OCI-LY1 (cell line): ENCODE data around the gene YWHAQ.

Experiments used
- H2AFZ ChIP-seq: fragments of 200-600 bp; sonication (generic), shearing (Covaris generic); 2 replicates; pipeline ENCODE4 v1.6.0; 2014; ENCODE audit warnings: antibody characterized with exemption, mild to moderate bottlenecking, low read length
- H3F3A ChIP-seq: fragments of 200-600 bp; sonication (generic), shearing (Covaris generic); 2 replicates; pipeline ENCODE4 v1.6.0; 2014; ENCODE audit warnings: mild to moderate bottlenecking, antibody characterized with exemption, low read length, moderate library complexity; ENCODE audit not compliant: insufficient read depth
- H3K27ac ChIP-seq: fragments of 200-600 bp; sonication (generic); 2 replicates; pipeline ENCODE4 v1.5.1; 2014; ENCODE audit warnings: low read length, mixed run types, mild to moderate bottlenecking, low read depth; ENCODE audit not compliant: poor library complexity, severe bottlenecking
- H3K27me3 ChIP-seq: fragments of 200-600 bp; sonication (generic); 2 replicates; pipeline ENCODE4 v1.6.0; 2014; ENCODE audit warnings: antibody characterized with exemption, mild to moderate bottlenecking, low read length, moderate library complexity; ENCODE audit not compliant: insufficient read depth
- H3K36me3 ChIP-seq: fragments of 200-600 bp; sonication (generic); 2 replicates; pipeline ENCODE4 v1.6.1; 2014; ENCODE audit warnings: mild to moderate bottlenecking, antibody characterized with exemption, low read length, moderate library complexity, mixed read lengths; ENCODE audit not compliant: insufficient read depth
- H3K4me1 ChIP-seq: fragments of 200-600 bp; sonication (generic); 2 replicates; pipeline ENCODE4 v1.5.1; 2014; ENCODE audit warnings: mild to moderate bottlenecking, low read length, moderate library complexity; ENCODE audit not compliant: insufficient read depth, severe bottlenecking
- H3K4me2 ChIP-seq: fragments of 200-600 bp; sonication (generic), shearing (Covaris generic); 2 replicates; pipeline ENCODE4 v1.6.1; 2014; ENCODE audit warnings: low read length
- H3K4me3 ChIP-seq: fragments of 200-600 bp; sonication (generic); 2 replicates; pipeline ENCODE4 v1.5.1; 2014; ENCODE audit warnings: low read length, low read depth, mild to moderate bottlenecking, mixed read lengths; ENCODE audit not compliant: poor library complexity, severe bottlenecking
- H3K79me2 ChIP-seq: fragments of 200-600 bp; shearing (Covaris generic); 2 replicates; pipeline ENCODE4 v1.6.1; 2016; ENCODE audit warnings: mixed run types, low read length, mixed read lengths; ENCODE audit not compliant: insufficient read depth
- H3K9ac ChIP-seq: fragments of 200-600 bp; sonication (generic), shearing (Covaris generic); 2 replicates; pipeline ENCODE4 v1.6.1; 2014; ENCODE audit warnings: mild to moderate bottlenecking, low read length, mixed read lengths
- H3K9me2 ChIP-seq: fragments of 200-600 bp; sonication (generic), shearing (Covaris generic); 2 replicates; pipeline ENCODE4 v1.6.1; 2014; ENCODE audit warnings: low read depth, mild to moderate bottlenecking, low read length, mixed read lengths
- H3K9me3 ChIP-seq: fragments of 200-600 bp; shearing (Covaris generic); 2 replicates; pipeline ENCODE4 v1.6.1; 2014; ENCODE audit warnings: low read length, mixed read lengths
- H4K20me1 ChIP-seq: fragments of 200-600 bp; sonication (generic), shearing (Covaris generic); 2 replicates; pipeline ENCODE4 v1.6.0; 2016; ENCODE audit warnings: mild to moderate bottlenecking, low read length; ENCODE audit not compliant: insufficient read depth
- EZH2 ChIP-seq: fragments of 200-600 bp; sonication (generic), shearing (Covaris generic); IDR thresholded peaks from 2 replicates; pipeline ENCODE4 v1.8.0; 2017; ENCODE audit warnings: borderline replicate concordance, mixed run types, mild to moderate bottlenecking, antibody characterized with exemption, low read length, moderate library complexity, mixed read lengths
- TF ChIP-seq, protein P1 (sequence below): fragments of 200-600 bp; sonication (generic), shearing (Covaris generic); IDR thresholded peaks from 2 replicates; pipeline ENCODE4 v1.5.1; 2017; ENCODE audit warnings: mild to moderate bottlenecking, antibody characterized with exemption, low read length, moderate library complexity, mixed read lengths

The YWHAQ gene

DNA sequence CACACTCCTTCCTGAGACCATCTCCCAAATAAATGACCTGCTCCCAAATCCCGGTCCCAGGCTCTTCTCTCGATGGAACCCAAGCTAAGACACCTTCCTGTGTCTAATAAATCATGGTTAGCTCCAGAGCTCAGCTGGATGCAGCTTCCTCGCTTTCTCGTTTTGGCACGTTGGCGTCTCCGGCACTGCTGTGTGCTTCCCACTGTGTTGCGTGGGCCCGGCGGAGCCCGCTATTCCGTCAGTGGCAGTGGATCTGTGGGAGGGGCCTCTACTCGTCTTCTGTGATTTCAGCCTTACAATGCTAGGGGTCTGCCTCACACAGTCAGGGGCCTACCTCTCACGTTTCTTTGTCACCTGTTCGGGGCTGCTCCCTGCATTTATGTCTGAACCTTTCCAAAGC, 29.4 kb upstream of the YWHAQ start:
- H3K4me3 ChIP-seq = no peak overlapping the region
- no peaks in the 10 kb centered on the region for H3K9me3 ChIP-seq
- no peak overlapping the region for H2AFZ ChIP-seq
- H4K20me1 ChIP-seq = no peaks in the 10 kb centered on the region
- TF ChIP-seq, protein P1, sequence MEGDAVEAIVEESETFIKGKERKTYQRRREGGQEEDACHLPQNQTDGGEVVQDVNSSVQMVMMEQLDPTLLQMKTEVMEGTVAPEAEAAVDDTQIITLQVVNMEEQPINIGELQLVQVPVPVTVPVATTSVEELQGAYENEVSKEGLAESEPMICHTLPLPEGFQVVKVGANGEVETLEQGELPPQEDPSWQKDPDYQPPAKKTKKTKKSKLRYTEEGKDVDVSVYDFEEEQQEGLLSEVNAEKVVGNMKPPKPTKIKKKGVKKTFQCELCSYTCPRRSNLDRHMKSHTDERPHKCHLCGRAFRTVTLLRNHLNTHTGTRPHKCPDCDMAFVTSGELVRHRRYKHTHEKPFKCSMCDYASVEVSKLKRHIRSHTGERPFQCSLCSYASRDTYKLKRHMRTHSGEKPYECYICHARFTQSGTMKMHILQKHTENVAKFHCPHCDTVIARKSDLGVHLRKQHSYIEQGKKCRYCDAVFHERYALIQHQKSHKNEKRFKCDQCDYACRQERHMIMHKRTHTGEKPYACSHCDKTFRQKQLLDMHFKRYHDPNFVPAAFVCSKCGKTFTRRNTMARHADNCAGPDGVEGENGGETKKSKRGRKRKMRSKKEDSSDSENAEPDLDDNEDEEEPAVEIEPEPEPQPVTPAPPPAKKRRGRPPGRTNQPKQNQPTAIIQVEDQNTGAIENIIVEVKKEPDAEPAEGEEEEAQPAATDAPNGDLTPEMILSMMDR = no peak
- TF ChIP-seq EZH2 = no peak
- H3K4me1 ChIP-seq = no peaks in the 10 kb centered on the region
- H3K27me3 ChIP-seq = no peaks in the 10 kb centered on the region
- H3F3A ChIP-seq = no peaks in the 10 kb centered on the region
- no peaks in the 10 kb centered on the region for H3K79me2 ChIP-seq
- no peaks in the 10 kb centered on the region for H3K9me2 ChIP-seq
- H3K27ac ChIP-seq = no peak overlapping the region
- H3K4me2 ChIP-seq = no peak overlapping the region
- H3K9ac ChIP-seq = no peak overlapping the region
- no peaks in the 10 kb centered on the region for H3K36me3 ChIP-seq

DNA sequence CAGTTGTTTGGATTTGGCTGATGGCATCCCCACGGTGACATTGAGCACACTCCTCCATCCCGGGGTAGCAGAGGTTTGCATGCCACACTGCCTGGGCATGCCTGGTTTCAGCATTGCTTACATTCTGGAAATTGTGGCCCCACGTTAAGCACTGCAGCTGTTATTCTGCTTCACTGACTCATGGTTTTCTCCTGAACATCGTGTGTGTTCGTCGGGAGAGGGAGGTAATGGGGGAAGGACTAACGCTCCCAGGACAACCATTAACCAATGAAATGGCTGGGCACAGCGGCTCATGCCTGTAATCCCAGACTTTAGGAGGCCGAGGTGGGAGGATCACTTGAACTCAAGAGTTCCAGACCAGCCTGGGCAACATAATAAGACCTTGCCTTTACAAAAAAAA, 28.2 kb upstream of the YWHAQ start:
- TF ChIP-seq, protein P1 = no peak
- no peak for TF ChIP-seq EZH2
- no peak overlapping the region for H2AFZ ChIP-seq
- H3K27me3 ChIP-seq = no peaks in the 10 kb centered on the region
- H3K36me3 ChIP-seq = no peaks in the 10 kb centered on the region
- H3K9me2 ChIP-seq = no peaks in the 10 kb centered on the region
- no peak overlapping the region for H3K4me2 ChIP-seq
- no peak overlapping the region for H3K9ac ChIP-seq
- no peaks in the 10 kb centered on the region for H3F3A ChIP-seq
- no peak overlapping the region for H3K4me3 ChIP-seq
- H3K79me2 ChIP-seq = no peaks in the 10 kb centered on the region
- H3K4me1 ChIP-seq = no peaks in the 10 kb centered on the region
- H4K20me1 ChIP-seq = no peaks in the 10 kb centered on the region
- no peaks in the 10 kb centered on the region for H3K9me3 ChIP-seq
- H3K27ac ChIP-seq = no peak overlapping the region

DNA sequence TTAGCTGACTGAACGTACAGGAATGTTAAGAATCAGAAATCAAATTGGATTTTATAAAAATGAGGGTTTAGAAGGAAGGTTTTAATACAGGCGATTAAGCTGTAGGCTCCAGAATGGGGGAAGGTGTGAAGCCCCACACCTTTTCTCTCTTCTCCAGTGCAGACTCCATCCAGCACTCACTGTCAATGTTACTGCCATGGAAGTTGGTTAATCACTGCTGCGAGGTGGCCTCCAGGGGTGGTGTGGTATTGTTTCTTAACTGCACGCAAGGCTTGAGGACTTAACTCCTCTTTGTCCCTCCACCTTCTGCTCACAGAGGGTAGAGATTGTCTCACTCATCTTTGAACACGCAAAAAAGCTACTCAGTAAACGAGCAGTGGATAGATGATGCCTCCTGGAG, 26.9 kb upstream of the YWHAQ start:
- no peaks in the 10 kb centered on the region for H3K4me1 ChIP-seq
- no peak overlapping the region for H3K4me3 ChIP-seq
- H3K9ac ChIP-seq = no peak overlapping the region
- no peaks in the 10 kb centered on the region for H3K9me2 ChIP-seq
- H4K20me1 ChIP-seq = no peaks in the 10 kb centered on the region
- no peaks in the 10 kb centered on the region for H3K36me3 ChIP-seq
- no peaks in the 10 kb centered on the region for H3K9me3 ChIP-seq
- H3K27ac ChIP-seq = no peak overlapping the region
- no peak overlapping the region for H2AFZ ChIP-seq
- TF ChIP-seq, protein P1 = no peak
- no peak for TF ChIP-seq EZH2
- H3K27me3 ChIP-seq = no peaks in the 10 kb centered on the region
- H3K4me2 ChIP-seq = no peak overlapping the region
- no peaks in the 10 kb centered on the region for H3K79me2 ChIP-seq
- no peaks in the 10 kb centered on the region for H3F3A ChIP-seq
